Measurements from ENCODE around the gene MDM2.
"Not testable (repeated sequence)": the region's sequence is repeated elsewhere in the genome, so short reads cannot be mapped to it uniquely, and the experiment has no call there.

The MDM2 gene

GRCh38 chr12:68786929-68787328 is 21.0 kb upstream of the MDM2 start:
- DNase-seq (ENCODE audit: low spot score) = no peak

- DNase-seq (ENCODE audit: low spot score) = no peak
Observed at GRCh38 chr12:68788554-68789143, 19.3 kb upstream of the MDM2 start.

- DNase-seq (ENCODE audit: low spot score) = no peak
Observed at GRCh38 chr12:68789144-68789878, 18.7 kb upstream of the MDM2 start.

GRCh38 chr12:68790081-68790951 is 17.7 kb upstream of the MDM2 start:
- DNase-seq (ENCODE audit: low spot score) = no peak

GRCh38 chr12:68790952-68791234 is 17.1 kb upstream of the MDM2 start:
- no peak for DNase-seq (ENCODE audit: low spot score)

- no peak for DNase-seq (ENCODE audit: low spot score)
Observed at GRCh38 chr12:68791897-68792481, 16.0 kb upstream of the MDM2 start.

- no peak for DNase-seq (ENCODE audit: low spot score)
Observed at GRCh38 chr12:68792952-68793351, 15.0 kb upstream of the MDM2 start.

- DNase-seq (ENCODE audit: low spot score) = no peak
Observed at GRCh38 chr12:68793436-68793835, 14.5 kb upstream of the MDM2 start.

- no peak for DNase-seq (ENCODE audit: low spot score)
Observed at GRCh38 chr12:68793975-68794652, 13.9 kb upstream of the MDM2 start.

GRCh38 chr12:68794653-68795251 is 13.2 kb upstream of the MDM2 start:
- DNase-seq (ENCODE audit: low spot score) = no peak

GRCh38 chr12:68796399-68796798 is 11.6 kb upstream of the MDM2 start:
- no peak for DNase-seq (ENCODE audit: low spot score)

GRCh38 chr12:68798882-68799234 is 9.1 kb upstream of the MDM2 start:
- no peak for DNase-seq (ENCODE audit: low spot score)

GRCh38 chr12:68800294-68800693 is 7.7 kb upstream of the MDM2 start:
- DNase-seq (ENCODE audit: low spot score) = no peak

- not testable (repeated sequence) for DNase-seq (ENCODE audit: low spot score)
Observed at GRCh38 chr12:68801124-68801523, 6.9 kb upstream of the MDM2 start.

- not testable (repeated sequence) for DNase-seq (ENCODE audit: low spot score)
Observed at GRCh38 chr12:68802372-68802745, 5.6 kb upstream of the MDM2 start.

GRCh38 chr12:68802911-68803651 is 4.9 kb upstream of the MDM2 start:
- not testable (repeated sequence) for DNase-seq (ENCODE audit: low spot score)

GRCh38 chr12:68803948-68804656 is 3.9 kb upstream of the MDM2 start:
- no peak for DNase-seq (ENCODE audit: low spot score)

- DNase-seq (ENCODE audit: low spot score) = peak; percentile 53
Observed at GRCh38 chr12:68804657-68805591, 3.1 kb upstream of the MDM2 start.

- DNase-seq (ENCODE audit: low spot score) = no peak
Observed at GRCh38 chr12:68805592-68806120, 2.3 kb upstream of the MDM2 start.

Measured in ecto neural progenitor cell (in vitro differentiated cells).